ENCODE data around the gene CXCL13. TPM values are rescaled to one million over a fixed set of nuclear protein-coding genes. Genes with fewer than 3 reads are reported as not detected.

CXCL13 gene
- total RNA-seq, 4 donors from 2014 or later = not detected

- Histone ChIP-seq H3K27ac (no peak overlapping the region), H3K4me1 (no peaks in the 10 kb centered on the region), H3K36me3 (no peaks in the 10 kb centered on the region), H3K27me3 (no peaks in the 10 kb centered on the region), H3K4me3 (no peak overlapping the region), H3K9me3 (no peaks in the 10 kb centered on the region)
- no peak for ATAC-seq
- TF ChIP-seq POLR2A (IDR thresholded peaks at IDR 0.05) = no peak
- TF ChIP-seq EP300 (IDR thresholded peaks at IDR 0.05) = no peak
- TF ChIP-seq CTCF (IDR thresholded peaks at IDR 0.05) = no peak
- TF ChIP-seq POLR2AphosphoS5 (IDR thresholded peaks at IDR 0.05) = no peak
- 83 to 85% methylated on average over 3 to 4 of the region's 5 CpGs for WGBS, 2 donors (ENCODE audit: low coverage in 1 of 2)
Measured at GRCh38 chr4:77625485-77625884, 19.9 kb downstream of the CXCL13 start.

- ATAC-seq = no peak
- 62 to 92% methylated on average over 2 of the region's 2 CpGs for WGBS, 2 donors (ENCODE audit: low coverage in 1 of 2)
- H3K27me3 ChIP-seq = no peaks in the 10 kb centered on the region
- H3K4me3 ChIP-seq = no peak overlapping the region
- no peaks in the 10 kb centered on the region for H3K4me1 ChIP-seq
- H3K9me3 ChIP-seq = no peaks in the 10 kb centered on the region
- no peak overlapping the region for H3K27ac ChIP-seq
- TF ChIP-seq EP300 (IDR thresholded peaks at IDR 0.05) = no peak
- no peak for TF ChIP-seq POLR2A (IDR thresholded peaks at IDR 0.05)
- TF ChIP-seq CTCF (IDR thresholded peaks at IDR 0.05) = no peak
- TF ChIP-seq POLR2AphosphoS5 (IDR thresholded peaks at IDR 0.05) = no peak
- no peaks in the 10 kb centered on the region for H3K36me3 ChIP-seq
Measured at GRCh38 chr4:77629885-77630284, 24.3 kb downstream of the CXCL13 start.

GRCh38 chr4:77631276-77631675 is 25.7 kb downstream of the CXCL13 start:
- Histone ChIP-seq H3K36me3 (no peaks in the 10 kb centered on the region), H3K9me3 (no peaks in the 10 kb centered on the region), H3K4me1 (no peaks in the 10 kb centered on the region), H3K4me3 (no peak overlapping the region), H3K27me3 (no peaks in the 10 kb centered on the region), H3K27ac (no peak overlapping the region)
- TF ChIP-seq POLR2AphosphoS5 (IDR thresholded peaks at IDR 0.05) = no peak
- no peak for TF ChIP-seq EP300 (IDR thresholded peaks at IDR 0.05)
- TF ChIP-seq POLR2A (IDR thresholded peaks at IDR 0.05) = no peak
- ATAC-seq = no peak
- no CpG with 5 or more reads among the region's 1 CpG for WGBS, 2 donors (ENCODE audit: low coverage in 1 of 2)

- no peak for ATAC-seq
- WGBS, 2 donors (ENCODE audit: low coverage in 1 of 2) = 73 to 93% methylated on average over 3 to 6 of the region's 6 CpGs
- H3K9me3 ChIP-seq = no peaks in the 10 kb centered on the region
- H3K36me3 ChIP-seq = no peaks in the 10 kb centered on the region
- no peaks in the 10 kb centered on the region for H3K4me1 ChIP-seq
- no peak overlapping the region for H3K4me3 ChIP-seq
- no peaks in the 10 kb centered on the region for H3K27me3 ChIP-seq
- no peak overlapping the region for H3K27ac ChIP-seq
- no peak for TF ChIP-seq POLR2A (IDR thresholded peaks at IDR 0.05)
- no peak for TF ChIP-seq EP300 (IDR thresholded peaks at IDR 0.05)
- TF ChIP-seq POLR2AphosphoS5 (IDR thresholded peaks at IDR 0.05) = no peak
- TF ChIP-seq CTCF (IDR thresholded peaks at IDR 0.05) = no peak
Measured at GRCh38 chr4:77634132-77634785, 28.6 kb downstream of the CXCL13 start.

GRCh38 chr4:77635246-77635645 is 29.6 kb downstream of the CXCL13 start:
- TF ChIP-seq POLR2A (IDR thresholded peaks at IDR 0.05) (no peak), CTCF (IDR thresholded peaks at IDR 0.05) (no peak), EP300 (IDR thresholded peaks at IDR 0.05) (no peak), POLR2AphosphoS5 (IDR thresholded peaks at IDR 0.05) (no peak)
- WGBS, 2 donors (ENCODE audit: low coverage in 1 of 2) = 89 to 100% methylated on average over 1 to 5 of the region's 7 CpGs

More at GRCh38 chr4:77635246-77635645, 29.6 kb downstream of the CXCL13 start:
- H3K36me3 ChIP-seq = no peaks in the 10 kb centered on the region
- no peaks in the 10 kb centered on the region for H3K4me1 ChIP-seq
- no peak for ATAC-seq
- H3K9me3 ChIP-seq = no peaks in the 10 kb centered on the region
- H3K27ac ChIP-seq = no peak overlapping the region
- H3K4me3 ChIP-seq = no peak overlapping the region
- no peaks in the 10 kb centered on the region for H3K27me3 ChIP-seq
